DOHH2 (cell line): ENCODE measurements around the gene SFTPB.

Source experiments
- H3F3A ChIP-seq: fragments of 200-600 bp; sonication (generic), shearing (Covaris generic); 2 replicates; pipeline ENCODE4 v1.6.0; 2016; ENCODE audit warnings: antibody characterized with exemption, mild to moderate bottlenecking; ENCODE audit not compliant: control insufficient read depth, insufficient read depth
- H3K27ac ChIP-seq: fragments of 200-600 bp; sonication (generic); 2 replicates; pipeline ENCODE4 v1.5.1; 2014; ENCODE audit warnings: low read depth, mild to moderate bottlenecking, low read length, moderate library complexity
- H3K27me3 ChIP-seq: fragments of 200-600 bp; sonication (generic); 2 replicates; pipeline ENCODE4 v1.6.1; 2014; ENCODE audit warnings: mild to moderate bottlenecking, low read length, mixed read lengths; ENCODE audit not compliant: control insufficient read depth
- H3K36me3 ChIP-seq: fragments of 200-600 bp; sonication (generic); 2 replicates; pipeline ENCODE4 v1.6.1; 2014; ENCODE audit warnings: mild to moderate bottlenecking, low read length, moderate library complexity, mixed read lengths; ENCODE audit not compliant: control insufficient read depth
- H3K4me1 ChIP-seq: fragments of 200-600 bp; sonication (generic); 2 replicates; pipeline ENCODE4 v1.6.1; 2014; ENCODE audit warnings: mild to moderate bottlenecking, low read length, mixed read lengths; ENCODE audit not compliant: control insufficient read depth
- H3K4me2 ChIP-seq: fragments of 200-600 bp; sonication (generic); 2 replicates; pipeline ENCODE4 v1.6.0; 2014; ENCODE audit warnings: mild to moderate bottlenecking, low read length, moderate library complexity
- H3K4me3 ChIP-seq: fragments of 200-600 bp; sonication (generic); 2 replicates; pipeline ENCODE4 v1.5.1; 2014; ENCODE audit warnings: mild to moderate bottlenecking, low read length, mixed read lengths
- H3K79me2 ChIP-seq: fragments of 200-600 bp; sonication (generic); 2 replicates; pipeline ENCODE4 v1.6.1; 2014; ENCODE audit warnings: mild to moderate bottlenecking, low read length, mixed read lengths; ENCODE audit not compliant: control insufficient read depth
- H3K9me2 ChIP-seq: fragments of 200-600 bp; sonication (generic); replicated peaks from 2 replicates; pipeline ENCODE4 v1.6.1; 2014; ENCODE audit warnings: mild to moderate bottlenecking, low read length, mixed read lengths; ENCODE audit not compliant: control insufficient read depth
- H3K9me3 ChIP-seq: fragments of 200-600 bp; sonication (generic); 2 replicates; pipeline ENCODE4 v1.6.1; 2014; ENCODE audit warnings: antibody characterized with exemption, low read length, mixed read lengths; ENCODE audit not compliant: control insufficient read depth, insufficient read depth
- H4K20me1 ChIP-seq: fragments of 200-600 bp; sonication (generic); 2 replicates; pipeline ENCODE4 v1.6.0; 2014; ENCODE audit warnings: low read depth, mild to moderate bottlenecking, antibody characterized with exemption, low read length, moderate library complexity; ENCODE audit not compliant: control insufficient read depth, insufficient read depth
- EZH2phosphoT487 ChIP-seq: fragments of 200-600 bp; sonication (generic); IDR thresholded peaks from 2 replicates; pipeline ENCODE4 v1.6.1; 2017; ENCODE audit warnings: borderline replicate concordance, mild to moderate bottlenecking, antibody characterized with exemption, low read length, moderate library complexity, mixed read lengths
- TF ChIP-seq, protein P1 (sequence below): fragments of 200-600 bp; sonication (generic); IDR thresholded peaks from one replicate; pipeline ENCODE4 v1.5.1; 2014; ENCODE audit warnings: antibody characterized with exemption, mild to moderate bottlenecking, low read depth, low read length; ENCODE audit not compliant: poor library complexity, severe bottlenecking

SFTPB gene

DNA sequence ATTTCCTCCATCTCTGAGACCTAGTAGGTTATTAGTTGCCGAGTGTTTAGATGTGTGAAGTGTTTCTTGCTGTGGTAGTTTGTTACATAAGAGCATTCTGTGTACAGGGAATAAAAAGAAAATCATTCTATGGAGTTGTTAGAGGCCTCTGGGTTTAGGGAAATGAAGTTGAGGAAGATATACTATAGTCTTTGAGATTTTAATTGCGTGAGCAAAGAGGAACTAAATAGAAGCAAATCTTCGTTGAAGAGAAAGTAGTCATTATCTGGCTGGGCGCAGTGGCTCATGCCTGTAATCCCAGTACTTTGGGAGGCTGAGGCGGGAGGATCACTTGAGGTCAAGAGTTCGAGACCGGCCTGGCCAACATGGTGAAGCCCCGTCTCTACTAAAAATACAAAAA, 33.0 kb downstream of the SFTPB start:
- Histone ChIP-seq H4K20me1 (0 out of 2 replicates have a peak, but pooled peaks cover 7% of the 10 kb centered on the region), H3K4me2 (no peak overlapping the region), H3K4me3 (no peak overlapping the region), H3K79me2 (peaks cover 26% of the 10 kb centered on the region), H3K4me1 (no peaks in the 10 kb centered on the region), H3K27ac (no peak overlapping the region), H3K27me3 (no peaks in the 10 kb centered on the region), H3F3A (peaks cover 17% of the 10 kb centered on the region), H3K9me2 (no peaks in the 10 kb centered on the region), H3K36me3 (peaks cover 89% of the 10 kb centered on the region), H3K9me3 (no peaks in the 10 kb centered on the region)
- TF ChIP-seq, protein P1, sequence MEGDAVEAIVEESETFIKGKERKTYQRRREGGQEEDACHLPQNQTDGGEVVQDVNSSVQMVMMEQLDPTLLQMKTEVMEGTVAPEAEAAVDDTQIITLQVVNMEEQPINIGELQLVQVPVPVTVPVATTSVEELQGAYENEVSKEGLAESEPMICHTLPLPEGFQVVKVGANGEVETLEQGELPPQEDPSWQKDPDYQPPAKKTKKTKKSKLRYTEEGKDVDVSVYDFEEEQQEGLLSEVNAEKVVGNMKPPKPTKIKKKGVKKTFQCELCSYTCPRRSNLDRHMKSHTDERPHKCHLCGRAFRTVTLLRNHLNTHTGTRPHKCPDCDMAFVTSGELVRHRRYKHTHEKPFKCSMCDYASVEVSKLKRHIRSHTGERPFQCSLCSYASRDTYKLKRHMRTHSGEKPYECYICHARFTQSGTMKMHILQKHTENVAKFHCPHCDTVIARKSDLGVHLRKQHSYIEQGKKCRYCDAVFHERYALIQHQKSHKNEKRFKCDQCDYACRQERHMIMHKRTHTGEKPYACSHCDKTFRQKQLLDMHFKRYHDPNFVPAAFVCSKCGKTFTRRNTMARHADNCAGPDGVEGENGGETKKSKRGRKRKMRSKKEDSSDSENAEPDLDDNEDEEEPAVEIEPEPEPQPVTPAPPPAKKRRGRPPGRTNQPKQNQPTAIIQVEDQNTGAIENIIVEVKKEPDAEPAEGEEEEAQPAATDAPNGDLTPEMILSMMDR: no peak

DNA sequence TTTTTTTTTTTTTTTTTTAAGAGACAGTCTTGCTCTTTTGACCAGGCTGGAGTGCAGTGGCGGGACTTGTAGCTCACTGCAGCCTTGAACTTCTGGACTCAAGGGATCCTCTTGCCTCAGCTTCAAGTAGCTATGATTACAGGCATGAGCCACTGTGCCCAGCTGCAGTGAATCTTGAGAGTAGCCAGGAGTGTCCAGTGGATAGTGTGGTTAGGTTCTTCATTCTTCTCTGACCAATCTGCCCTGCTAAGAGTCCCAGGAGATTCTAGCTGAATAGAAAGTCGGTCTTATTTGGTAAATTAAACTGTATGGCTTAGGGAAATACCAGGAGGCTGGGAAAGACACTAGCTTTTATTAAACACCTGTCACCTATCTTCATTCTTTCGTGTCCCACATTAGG, 36.7 kb downstream of the SFTPB start:
- TF ChIP-seq, protein P1: no peak
- no peak for TF ChIP-seq EZH2phosphoT487
- Histone ChIP-seq H3K4me1 (no peaks in the 10 kb centered on the region), H3K36me3 (peaks cover 86% of the 10 kb centered on the region), H3K4me2 (no peak overlapping the region), H3K79me2 (peaks cover 23% of the 10 kb centered on the region), H3K27ac (no peak overlapping the region), H3K27me3 (no peaks in the 10 kb centered on the region), H3K9me3 (no peaks in the 10 kb centered on the region), H3K4me3 (no peak overlapping the region), H4K20me1 (0 out of 2 replicates have a peak, but pooled peaks cover 2% of the 10 kb centered on the region), H3F3A (peaks cover 7% of the 10 kb centered on the region), H3K9me2 (no peaks in the 10 kb centered on the region)

DNA sequence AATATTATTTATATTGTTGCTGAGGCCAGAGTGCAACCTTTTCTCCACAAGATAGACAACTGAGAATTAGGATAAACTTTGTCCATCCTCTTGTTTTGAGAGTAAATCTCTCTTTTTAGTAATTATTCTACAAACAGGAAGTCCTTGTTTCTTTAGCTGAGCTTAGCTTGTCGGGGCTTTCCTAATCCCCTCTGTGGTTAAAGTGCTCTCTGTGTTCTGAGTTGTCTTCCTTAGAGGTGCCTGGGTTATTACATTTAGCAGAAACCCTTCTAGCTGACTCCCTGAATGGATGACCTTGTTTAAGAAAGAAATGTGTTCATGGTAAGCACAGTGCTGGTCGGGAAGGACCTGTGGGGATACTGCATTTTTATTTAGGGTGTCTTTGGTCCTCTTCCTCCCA, 39.3 kb downstream of the SFTPB start:
- no peak overlapping the region for H3K4me3 ChIP-seq
- H4K20me1 ChIP-seq: 0 out of 2 replicates have a peak, but pooled peaks cover 2% of the 10 kb centered on the region
- H3K79me2 ChIP-seq: peaks cover 21% of the 10 kb centered on the region
- no peak overlapping the region for H3K4me2 ChIP-seq
- H3K4me1 ChIP-seq: no peaks in the 10 kb centered on the region
- H3K27me3 ChIP-seq: no peaks in the 10 kb centered on the region
- H3K9me3 ChIP-seq: no peaks in the 10 kb centered on the region
- no peak for TF ChIP-seq EZH2phosphoT487
- TF ChIP-seq, protein P1: no peak
- H3K36me3 ChIP-seq: peaks cover 91% of the 10 kb centered on the region
- H3F3A ChIP-seq: no peaks in the 10 kb centered on the region
- no peaks in the 10 kb centered on the region for H3K9me2 ChIP-seq
- no peak overlapping the region for H3K27ac ChIP-seq

DNA sequence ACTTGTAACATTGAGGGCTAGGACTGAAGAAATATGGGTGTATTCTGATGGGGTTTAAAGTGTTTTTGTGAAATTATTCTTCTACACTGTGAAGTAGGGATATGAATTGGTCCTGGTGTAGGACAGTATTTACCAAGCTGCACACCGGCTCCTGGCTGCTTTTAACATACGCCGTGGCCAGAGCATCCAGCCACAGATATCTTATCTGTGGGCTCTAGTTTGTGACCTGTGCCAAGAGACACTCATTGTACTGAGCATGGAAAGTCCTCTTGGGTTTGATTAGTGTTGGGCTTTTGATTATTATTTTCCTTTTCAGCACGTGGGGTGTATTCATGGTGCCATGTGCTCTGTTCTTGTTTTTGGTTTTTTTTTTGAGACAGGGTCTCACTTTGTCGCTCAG, 44.0 kb downstream of the SFTPB start:
- Histone ChIP-seq H3K27ac (no peak overlapping the region), H3K79me2 (peaks cover 42% of the 10 kb centered on the region), H3F3A (peaks cover 6% of the 10 kb centered on the region; the same call in 1 of the 2 replicates), H3K36me3 (peaks cover 94% of the 10 kb centered on the region), H3K9me3 (no peaks in the 10 kb centered on the region), H3K4me1 (0 out of 2 replicates have a peak, but pooled peaks cover 4% of the 10 kb centered on the region), H3K27me3 (no peaks in the 10 kb centered on the region), H3K4me3 (no peak overlapping the region), H4K20me1 (peaks cover 10% of the 10 kb centered on the region; the same call in 1 of the 2 replicates), H3K9me2 (no peaks in the 10 kb centered on the region), H3K4me2 (no peak overlapping the region)
- TF ChIP-seq, protein P1: no peak
- no peak for TF ChIP-seq EZH2phosphoT487
